ENCODE data around the gene MEGF11. TPM values are rescaled to one million over a fixed set of nuclear protein-coding genes. Genes with fewer than 3 reads are reported as not detected.
A peak's percentile ranks its signal among the peaks of the same experiment; 100 is the strongest.
"Not testable (repeated sequence)": the region's sequence is repeated elsewhere in the genome, so short reads cannot be mapped to it uniquely, and the experiment has no call there.

The MEGF11 gene
- polyA plus RNA-seq, 4 donors = 2.1 to 3.0 (median 3.0) TPM

DNA sequence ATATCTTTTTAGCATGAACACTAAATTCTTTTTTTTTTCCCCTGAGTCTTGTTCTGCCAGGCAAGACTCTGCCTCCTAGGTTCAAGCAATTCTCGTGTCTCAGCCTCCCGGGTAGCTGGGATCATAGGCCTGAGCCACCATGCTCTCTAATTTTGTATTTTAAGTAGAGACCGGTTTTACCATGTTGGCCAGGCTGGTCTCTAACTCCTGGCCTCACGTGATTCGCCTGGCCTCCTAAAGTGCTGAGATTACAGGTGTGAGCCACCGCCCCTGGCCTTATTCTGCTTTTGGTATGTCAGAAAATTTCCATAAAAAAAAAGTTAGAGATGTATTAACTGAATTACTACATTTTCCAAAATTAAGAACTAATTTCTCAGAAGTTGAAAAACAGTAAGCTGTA, 370.0 kb downstream of the MEGF11 start:
- no peak for DNase-seq (ENCODE audit: low read depth in 4 of 4, low spot score in 2 of 4)

DNA sequence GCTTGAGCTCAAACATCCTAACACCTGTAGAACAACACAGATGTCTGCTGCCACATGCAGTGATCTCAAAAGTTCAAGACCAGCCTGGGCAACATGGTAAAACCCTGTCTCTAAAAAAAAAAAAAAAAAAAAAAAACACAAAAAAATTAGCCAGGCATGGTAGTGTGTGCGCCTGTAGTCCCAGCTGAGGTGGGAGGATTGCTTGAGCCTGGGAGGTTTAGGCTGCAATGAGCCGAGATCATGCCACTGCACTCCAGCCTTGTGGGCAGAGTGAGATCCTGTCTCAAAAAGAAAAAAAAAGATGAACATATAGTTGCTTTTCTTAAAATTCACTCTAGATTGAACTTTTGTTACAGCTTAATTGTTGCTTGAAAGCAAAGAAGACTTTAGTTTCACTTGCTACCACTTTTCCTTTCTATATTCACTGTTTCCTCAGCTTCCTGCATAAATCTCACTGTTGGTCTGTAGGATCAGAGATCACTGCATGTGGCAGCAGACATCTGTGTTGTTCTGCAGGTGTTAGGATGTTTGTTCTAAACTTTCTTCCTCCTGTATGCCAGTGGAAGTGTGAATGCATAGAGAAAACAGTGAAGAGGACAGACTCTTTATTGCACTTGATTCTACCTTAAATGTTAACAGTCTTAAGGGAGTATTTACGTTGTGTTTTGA, 371.6 kb downstream of the MEGF11 start:
- no peak for DNase-seq (ENCODE audit: low read depth in 4 of 4, low spot score in 2 of 4)

DNA sequence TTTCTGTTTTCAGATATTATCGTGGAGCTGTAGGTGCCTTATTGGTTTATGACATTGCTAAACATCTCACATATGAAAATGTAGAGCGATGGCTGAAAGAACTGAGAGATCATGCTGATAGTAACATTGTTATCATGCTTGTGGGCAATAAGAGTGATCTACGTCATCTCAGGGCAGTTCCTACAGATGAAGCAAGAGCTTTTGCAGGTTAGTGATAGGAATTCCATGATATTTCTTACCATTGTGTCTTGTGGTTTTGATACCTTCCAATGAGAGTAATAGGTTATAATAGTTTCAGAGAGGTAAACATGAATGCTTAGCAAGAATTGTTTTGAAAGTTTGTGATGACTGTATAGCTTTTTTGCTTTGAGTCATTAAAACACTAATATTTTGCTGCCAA, 375.8 kb downstream of the MEGF11 start:
- DNase-seq (ENCODE audit: low read depth in 4 of 4, low spot score in 2 of 4) = no peak

DNA sequence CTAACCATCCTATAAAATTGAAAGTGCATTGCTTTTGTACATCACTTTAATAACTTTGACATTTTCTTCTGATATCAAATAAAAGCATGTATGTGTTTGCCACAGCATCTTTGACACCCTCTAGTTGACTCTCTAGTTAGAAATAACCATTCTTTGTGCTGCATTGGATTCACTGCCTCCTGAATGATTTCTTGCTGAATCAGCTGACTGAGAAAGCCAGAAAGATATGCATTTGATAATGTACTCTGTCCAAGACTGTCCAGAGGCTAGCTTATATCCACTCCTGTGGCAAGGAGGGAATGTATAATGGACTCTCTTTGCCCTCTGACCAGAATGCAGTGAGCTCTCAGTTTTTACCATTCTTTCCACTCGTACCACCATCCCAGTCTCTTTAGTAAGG, 378.1 kb downstream of the MEGF11 start:
- DNase-seq (ENCODE audit: low read depth in 4 of 4, low spot score in 2 of 4) = no peak

DNA sequence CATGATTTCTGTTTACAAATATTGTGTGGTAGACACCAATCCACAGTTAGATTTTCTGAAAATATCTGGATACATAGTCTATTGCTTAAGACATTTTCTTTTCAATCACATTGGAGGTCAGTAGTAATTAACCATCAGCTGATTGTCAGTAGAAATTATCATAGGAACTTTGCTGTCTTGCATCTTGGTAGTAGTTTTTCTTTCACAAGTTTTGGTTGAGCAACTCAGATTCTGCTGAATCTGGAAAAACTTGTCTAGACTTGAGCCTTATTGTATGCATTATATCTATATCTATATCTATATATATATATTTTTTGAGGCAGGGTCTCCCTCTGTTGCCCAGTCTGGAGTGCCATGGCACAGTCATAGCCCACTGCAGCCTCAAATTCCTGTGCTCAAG, 380.3 kb downstream of the MEGF11 start:
- no peak for DNase-seq (ENCODE audit: low read depth in 4 of 4, low spot score in 2 of 4)

DNA sequence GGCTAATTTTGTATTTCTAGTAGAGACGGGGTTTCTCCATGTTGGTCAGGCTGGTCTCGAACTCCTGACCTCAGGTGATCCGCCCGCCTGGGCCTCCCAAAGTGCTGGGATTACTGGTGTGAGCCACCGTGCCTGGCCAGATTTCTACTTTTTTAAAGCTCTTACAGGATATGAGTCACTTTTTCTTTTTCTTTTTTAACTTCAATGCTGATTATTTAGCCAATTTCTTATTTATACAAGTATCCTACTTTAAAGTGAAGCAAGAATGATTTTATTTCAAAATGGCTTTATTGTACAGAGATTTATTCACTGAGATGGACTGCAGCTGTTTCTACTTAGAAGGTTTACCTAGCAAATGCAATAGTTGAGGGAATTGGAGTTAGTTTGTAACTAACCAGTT, 381.0 kb downstream of the MEGF11 start:
- not testable (repeated sequence) for DNase-seq (ENCODE audit: low read depth in 4 of 4, low spot score in 2 of 4)

DNA sequence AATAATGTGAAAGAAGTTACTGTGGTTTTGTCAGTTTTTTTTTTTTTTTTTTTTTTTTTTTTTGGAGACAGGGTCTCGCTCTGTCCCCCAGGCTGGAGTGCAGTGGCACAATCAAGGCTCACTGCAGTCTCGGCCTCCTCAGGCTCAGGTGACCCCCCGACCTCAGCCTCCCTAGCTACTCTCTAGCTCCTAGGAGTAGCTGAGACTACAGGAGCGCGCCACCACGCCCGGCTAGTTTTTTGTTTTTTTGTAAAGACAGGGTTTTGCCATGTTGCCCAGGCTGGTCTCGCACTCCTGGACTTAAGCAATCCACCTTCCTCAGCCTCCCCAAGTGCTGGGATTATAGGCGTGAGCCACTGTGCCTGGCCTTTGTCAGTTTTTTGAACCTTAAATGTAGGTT, 381.7 kb downstream of the MEGF11 start:
- not testable (repeated sequence) for DNase-seq (ENCODE audit: low read depth in 4 of 4, low spot score in 2 of 4)

DNA sequence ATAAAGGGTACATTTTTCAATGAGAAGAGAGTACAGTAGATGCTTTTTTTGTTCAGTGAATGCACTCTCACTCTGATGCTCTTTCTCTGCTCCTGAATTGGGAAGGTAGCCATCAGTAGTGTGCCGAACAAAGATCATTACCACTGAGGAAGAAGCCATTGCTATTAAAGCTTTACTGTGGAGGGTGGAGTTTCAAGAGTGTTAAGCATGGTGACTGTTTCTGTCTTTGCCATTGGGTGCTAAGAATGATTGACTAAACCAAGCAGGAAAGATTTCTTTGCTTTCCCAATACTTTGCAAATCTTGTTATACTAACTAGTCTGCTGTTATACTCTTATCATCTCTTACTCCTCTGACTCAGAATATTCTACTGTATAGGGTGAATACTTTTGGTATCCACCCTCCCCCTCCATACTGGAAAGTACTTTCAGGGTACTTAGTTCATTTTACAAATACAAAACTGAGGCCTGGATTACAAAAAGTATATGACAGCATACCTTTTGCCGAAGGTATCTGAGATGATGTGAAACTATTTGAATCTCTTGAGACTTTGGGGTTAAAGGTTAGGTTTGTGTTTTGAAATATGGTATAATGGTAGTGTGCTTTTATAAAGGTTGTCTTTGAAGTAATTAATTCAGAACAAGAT, 382.5 kb downstream of the MEGF11 start:
- no peak for DNase-seq (ENCODE audit: low read depth in 4 of 4, low spot score in 2 of 4)

DNA sequence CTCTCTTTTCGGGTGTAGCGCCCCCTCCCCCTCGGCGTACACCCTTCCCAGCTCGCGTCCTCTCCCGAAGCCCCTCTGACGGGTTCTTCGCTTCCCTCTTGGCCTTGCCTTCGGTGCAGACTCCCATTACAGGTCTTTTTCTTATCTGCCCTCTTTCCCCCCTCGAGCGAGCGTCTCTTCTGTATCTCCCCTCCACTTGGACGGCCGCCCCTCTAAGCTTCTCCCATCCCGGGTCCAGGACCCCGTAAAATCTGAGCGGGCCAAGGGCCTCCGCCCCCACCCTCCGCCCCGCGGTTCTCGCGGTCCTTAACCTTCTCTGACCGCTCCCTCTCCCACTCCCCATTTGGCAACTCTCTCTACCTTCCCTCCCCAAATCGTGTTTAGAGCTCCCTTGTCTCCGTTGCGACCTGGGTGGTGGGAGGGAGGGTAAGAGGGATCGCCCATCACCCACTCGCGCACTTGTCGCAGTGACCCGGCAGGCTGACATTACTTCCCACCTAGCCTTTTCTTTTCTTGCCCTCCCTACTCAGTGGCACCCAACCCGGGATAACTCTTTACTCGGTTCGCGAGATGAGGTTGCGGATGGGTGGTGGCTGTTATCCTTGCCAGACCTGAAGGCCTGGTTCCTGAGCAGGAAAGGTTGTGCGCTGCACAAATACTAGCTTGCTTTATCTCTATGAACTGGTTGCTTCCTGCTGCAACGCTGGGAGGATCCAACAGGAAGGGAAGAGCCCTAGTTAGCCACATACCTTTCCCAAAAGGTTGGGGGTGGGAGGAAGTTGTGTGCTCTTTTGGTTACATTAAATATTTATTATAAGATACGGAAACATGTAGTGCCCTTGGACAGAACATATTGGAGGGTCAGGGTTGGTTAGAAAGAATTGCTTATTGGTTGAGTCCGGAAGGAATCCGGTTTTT, 383.3 kb downstream of the MEGF11 start:
- DNase-seq (ENCODE audit: low read depth in 4 of 4, low spot score in 2 of 4) = peak in 3 of 4 donors; percentile 22 to 66 (median 45)

DNA sequence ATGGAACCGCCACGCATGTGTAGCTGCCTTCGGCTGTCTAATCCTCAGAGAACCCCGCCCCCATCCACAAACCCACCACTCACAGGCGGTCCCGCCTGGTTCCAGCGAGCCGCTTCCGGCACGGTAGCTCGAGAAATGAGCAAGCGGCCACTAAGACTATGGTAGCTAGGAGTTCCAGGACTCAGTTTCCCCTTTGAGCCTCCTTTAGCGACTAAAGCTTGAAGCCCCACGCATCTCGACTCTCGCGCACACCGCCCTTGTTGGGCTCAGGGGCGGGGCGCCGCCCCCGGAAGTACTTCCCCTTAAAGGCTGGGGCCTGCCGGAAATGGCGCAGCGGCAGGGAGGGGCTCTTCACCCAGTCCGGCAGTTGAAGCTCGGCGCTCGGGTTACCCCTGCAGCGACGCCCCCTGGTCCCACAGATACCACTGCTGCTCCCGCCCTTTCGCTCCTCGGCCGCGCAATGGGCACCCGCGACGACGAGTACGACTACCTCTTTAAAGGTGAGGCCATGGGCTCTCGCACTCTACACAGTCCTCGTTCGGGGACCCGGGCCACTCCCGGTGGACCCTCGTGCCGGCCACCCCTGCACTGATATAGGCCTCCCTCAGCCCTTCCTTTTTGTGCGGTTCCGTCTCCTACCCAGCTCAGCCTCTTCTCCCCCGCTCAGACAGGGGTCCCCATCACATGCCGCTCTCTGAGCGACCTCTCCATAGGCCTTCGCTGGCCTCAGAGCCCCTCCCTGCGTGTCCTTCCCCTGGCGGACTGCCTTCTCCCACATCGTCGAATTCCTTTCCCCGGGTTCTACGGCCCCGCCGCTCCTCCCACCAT, 384.2 kb downstream of the MEGF11 start, which contains the start of gene RAB11A:
Gene RAB11A (plus strand): TSS at position 366 of the 828 bp plus-strand sequence. CDS start 95 bp downstream, at position 461.
- peak; percentile 90 to 98 (median 94) for DNase-seq (ENCODE audit: low read depth in 4 of 4, low spot score in 2 of 4)

DNA sequence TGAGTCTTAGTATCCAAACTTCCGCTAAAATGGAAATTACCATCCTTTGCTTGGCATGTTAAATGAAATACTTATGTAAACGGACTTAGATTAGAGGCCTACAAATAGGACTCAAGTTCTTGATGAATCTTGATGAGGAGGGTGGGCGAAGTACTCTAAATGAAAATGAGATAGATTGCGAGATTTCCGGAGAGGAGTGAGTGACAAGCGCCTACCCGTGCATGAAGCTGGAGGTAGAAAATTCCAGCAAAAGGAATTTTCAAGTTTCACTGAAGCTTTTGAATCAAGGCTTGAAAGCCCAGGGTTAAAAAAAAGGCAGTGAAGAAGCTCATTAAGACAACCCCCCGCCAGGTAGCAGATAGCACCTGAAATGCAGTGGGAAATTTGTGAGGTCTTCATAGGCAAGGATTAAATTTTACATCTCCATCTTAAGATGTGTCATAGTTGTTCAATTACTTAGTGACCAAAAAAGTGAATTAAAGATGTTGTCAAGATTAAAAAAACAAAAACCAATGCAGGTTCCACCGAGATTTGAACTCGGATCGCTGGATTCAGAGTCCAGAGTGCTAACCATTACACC, 384.9 kb downstream of the MEGF11 start:
- DNase-seq (ENCODE audit: low read depth in 4 of 4, low spot score in 2 of 4) = no peak

DNA sequence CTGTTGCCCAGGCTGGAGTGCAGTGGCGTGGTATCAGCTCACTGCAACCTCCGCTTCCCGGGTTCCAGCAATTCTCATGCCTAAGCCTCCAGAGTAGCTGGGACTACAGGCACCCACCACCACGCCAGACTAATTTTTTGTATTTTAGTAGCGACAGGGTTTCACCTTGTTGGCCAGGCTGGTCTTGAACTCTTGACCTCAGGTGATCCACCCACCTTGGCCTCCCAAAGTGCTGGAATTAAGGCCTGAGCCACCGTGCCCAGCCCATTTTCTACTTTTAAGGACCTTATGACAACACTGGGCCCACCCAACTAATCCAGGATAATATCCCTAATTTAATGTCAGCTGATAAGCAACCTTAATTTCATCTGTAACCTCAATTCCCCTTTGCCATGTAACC, 385.6 kb downstream of the MEGF11 start:
- not testable (repeated sequence) for DNase-seq (ENCODE audit: low read depth in 4 of 4, low spot score in 2 of 4)

DNA sequence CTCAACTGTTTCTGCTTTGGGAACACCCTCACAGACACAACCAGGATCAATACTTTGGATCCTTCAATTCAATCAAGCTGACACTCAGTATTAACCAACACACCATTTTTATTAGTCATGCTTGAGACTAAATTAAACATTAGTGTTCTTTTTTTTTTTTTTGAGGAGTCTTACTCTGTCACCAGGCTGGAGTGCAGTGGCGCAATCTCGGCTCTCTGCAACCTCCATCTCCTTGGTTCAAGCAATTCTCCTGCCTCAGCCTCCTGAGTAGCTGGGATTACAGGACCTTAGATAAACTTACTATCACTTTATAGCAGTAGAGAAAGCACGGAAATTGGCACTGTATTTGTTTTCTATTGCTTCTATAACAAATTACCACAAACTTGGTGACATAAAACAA, 386.3 kb downstream of the MEGF11 start:
- DNase-seq (ENCODE audit: low read depth in 4 of 4, low spot score in 2 of 4) = no peak

DNA sequence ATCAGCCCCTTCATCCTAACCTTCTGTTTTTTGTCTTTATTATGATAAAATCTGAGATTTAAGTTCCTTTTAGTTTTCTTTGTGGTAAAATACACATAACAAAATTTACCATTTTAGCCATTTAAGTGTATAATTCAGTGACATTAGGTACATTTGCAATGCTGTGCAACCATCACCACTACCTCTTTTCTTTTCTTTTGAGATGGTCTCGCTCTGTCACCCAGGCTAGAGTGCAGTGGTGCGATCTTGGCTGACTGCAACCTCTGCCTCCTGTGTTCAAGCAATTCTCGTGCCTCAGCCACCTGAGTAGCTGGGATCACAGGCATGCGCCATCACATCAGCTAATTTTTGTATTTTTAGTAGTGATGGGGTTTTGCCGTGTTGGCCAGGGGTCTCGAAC, 390.4 kb downstream of the MEGF11 start:
- DNase-seq (ENCODE audit: low read depth in 4 of 4, low spot score in 2 of 4) = no peak

DNA sequence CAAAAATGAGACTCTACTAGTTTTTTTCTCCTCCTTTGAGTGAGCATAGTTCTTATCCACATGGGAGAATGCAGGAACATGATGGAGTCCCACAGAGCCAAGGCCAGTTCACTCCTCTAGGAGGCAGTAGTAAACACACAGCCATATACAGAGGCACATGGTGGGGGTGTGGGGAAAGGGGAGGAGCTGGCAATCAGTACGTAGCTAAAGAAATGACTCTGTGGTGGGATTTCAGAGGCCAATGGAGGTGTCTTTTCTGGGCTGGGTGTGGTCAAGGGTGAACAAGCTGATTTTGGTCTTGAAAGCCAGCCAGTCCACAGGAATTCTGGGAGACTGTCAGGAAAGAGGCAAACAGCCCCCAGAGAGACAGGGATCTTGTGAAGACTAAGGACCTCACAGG, 390.9 kb downstream of the MEGF11 start:
- no peak for DNase-seq (ENCODE audit: low read depth in 4 of 4, low spot score in 2 of 4)

DNA sequence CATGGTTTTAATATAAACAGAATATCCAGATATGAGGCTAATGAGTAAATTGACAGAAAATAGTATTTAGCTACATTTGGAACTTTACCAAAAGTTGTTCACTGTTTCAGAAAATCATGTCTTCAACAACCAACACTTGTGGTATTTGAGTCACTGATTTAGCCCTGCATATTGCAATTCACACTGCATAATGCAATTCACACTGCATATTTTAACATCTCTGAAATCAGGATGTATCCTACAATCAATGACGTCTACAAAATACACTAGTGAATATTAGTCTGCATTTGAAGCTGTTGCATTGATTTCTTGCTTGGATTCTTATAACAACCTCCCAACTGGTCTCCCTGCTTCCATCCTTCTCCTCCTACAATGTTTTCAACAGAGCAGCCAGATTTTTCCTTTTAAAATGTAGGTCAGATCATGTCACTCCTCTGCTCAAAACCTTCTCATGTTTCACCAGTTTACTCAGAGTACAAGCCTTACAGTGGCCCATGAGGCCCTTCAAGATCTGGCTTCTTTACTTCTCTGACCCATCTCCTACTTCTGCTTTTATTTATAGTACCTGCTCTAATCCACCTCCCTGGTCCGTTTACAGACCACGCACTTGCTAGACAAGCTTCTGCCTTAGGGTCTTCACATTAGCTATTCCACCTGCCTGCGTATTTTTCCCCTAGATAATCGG, 395.7 kb downstream of the MEGF11 start:
- DNase-seq (ENCODE audit: low read depth in 4 of 4, low spot score in 2 of 4) = no peak

DNA sequence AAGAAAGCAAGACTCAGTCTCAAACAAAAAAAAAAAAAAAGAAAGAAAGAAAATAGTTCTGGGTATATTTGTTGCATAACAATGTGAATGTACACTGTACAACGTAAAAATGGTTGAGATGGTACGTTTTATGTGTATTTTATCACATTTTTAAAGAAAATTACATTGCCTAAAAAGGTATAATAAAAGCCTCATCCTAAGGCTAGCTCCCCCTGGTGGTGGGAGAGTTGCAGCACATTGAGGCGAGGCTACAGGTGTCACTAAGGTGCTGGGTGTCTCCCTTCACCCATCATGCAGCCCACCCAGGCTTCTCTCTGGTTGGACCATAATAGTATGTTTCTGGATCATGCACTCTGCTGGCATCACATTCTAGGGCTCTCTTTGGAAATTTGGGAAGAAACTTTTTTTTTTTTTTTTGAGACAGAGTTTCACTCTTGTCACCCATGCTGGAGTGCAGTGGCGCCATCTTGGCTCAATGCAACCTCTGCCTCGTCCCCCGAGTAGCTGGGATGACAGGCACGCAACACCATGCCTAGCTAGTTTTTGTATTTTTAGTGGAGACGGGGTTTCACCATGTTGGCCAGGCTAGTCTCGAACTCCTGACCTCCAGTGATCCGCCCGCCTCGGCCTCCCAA, 396.6 kb downstream of the MEGF11 start:
- DNase-seq (ENCODE audit: low read depth in 4 of 4, low spot score in 2 of 4) = no peak

DNA sequence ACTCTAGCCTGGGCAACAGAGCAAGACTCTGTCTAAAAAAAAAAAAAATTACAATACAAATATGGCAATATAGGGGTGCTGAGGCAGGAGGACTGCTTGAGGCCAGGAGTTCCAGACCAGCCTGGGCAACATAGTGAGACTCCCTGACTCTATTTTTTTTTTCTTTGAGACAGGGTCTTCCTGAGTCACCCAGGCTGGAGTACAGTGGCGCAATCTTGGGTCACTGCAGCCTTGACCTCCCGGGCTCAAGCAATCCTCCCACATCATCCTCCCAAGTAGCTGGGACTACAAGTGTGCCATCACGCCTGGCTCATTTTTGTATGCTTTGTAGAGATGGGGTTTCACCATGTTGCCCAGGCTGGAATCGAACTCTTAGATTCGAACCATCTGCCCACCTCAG, 401.6 kb downstream of the MEGF11 start:
- DNase-seq (ENCODE audit: low read depth in 4 of 4, low spot score in 2 of 4) = no peak

DNA sequence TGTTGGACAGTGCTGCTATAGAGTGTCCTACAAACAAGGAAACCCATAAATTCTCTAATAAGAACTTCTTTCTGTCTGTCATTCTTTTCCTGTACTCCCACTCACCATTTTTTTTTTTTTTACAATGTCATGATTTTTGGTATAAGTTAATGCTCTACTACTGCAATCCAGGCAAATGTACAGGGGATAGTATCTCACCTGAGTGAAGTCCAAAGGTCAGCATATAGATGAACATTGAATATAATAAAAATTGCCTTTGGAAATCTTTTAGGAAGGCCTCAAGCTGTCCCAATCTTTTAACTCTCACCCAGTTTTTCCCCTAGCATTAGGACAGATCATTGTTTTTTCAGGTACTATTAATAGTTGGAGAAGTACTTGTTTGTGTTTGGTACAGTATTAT, 405.6 kb downstream of the MEGF11 start:
- DNase-seq (ENCODE audit: low read depth in 4 of 4, low spot score in 2 of 4) = no peak

Measured in left renal cortex interstitium (tissue), 4 donors.